GM10847 (cell line): Measurements from ENCODE around the gene LTB4R2.

ENCODE experiments used
- POLR2A ChIP-seq: IDR thresholded peaks from 2 replicates; pipeline ENCODE4 v1.6.1; 2011; ENCODE audit not compliant: insufficient read length; ENCODE audit errors: extremely low read depth

Gene LTB4R2

DNA sequence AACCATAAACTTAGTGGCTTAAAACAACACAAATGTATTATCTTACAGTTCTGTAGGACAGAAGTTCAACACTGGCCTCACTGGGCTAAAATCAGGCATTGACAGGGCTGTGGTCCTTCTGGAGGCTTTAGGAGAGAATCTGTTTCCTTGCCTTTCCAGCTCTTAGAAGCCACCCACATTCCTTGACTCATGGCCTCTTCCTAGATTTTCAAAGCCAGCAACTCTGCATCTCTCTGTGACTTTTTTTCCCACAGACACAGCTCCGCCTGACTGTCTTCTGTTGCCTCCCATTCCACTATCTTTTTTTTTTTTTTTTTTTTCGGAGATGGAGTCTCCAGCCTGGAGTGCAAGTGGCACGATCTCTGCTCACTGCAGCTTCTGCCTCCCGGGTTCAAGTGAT is 46.3 kb downstream of the LTB4R2 start:
- TF ChIP-seq POLR2A: no peak

DNA sequence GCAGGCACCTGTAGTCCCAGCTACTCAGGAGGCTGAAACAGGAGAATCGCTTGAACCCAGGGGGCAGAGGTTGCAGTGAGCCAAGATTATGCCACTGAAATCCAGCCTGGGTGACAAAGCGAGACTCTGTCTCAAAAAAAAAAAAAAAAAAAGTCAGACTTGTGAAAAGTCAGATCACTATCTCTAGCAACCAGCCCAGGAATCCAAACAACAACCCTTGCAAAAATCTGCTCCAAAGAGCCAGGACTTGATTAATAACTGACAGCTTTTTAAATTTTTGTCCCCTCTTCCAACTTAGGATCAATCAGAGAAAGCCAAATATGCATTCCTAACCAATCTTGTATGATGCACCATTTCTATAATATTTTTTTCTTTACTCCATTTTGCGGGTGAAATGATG is 50.3 kb downstream of the LTB4R2 start:
- no peak for TF ChIP-seq POLR2A

DNA sequence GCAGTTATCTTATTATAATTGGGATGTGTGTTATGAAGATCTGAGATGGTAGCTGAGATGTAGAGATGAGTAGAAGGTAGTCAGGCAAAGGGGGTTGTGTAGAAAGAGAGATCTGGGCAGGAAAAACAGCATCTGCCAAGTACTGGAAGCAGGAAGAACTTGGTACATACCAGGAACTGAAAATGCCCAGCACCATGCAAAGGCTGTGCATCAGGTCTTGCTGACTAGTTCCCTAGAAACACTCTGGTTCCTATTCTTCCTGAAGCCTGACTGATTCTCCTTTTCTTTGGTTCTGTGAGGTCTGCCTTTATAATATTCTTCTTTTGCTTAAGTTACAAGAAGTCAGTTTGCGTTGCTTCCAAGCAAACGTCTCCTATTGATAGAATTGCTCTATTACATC is 51.4 kb downstream of the LTB4R2 start:
- no peak for TF ChIP-seq POLR2A
